Measurements from ENCODE around the gene DUSP28. TPM values are rescaled to one million over a fixed set of nuclear protein-coding genes. Genes with fewer than 3 reads are reported as not detected.

The DUSP28 gene
- total and polyA plus RNA-seq, 2 experiments from 2014 or later, result 2.7 to 4.3 TPM

DNA sequence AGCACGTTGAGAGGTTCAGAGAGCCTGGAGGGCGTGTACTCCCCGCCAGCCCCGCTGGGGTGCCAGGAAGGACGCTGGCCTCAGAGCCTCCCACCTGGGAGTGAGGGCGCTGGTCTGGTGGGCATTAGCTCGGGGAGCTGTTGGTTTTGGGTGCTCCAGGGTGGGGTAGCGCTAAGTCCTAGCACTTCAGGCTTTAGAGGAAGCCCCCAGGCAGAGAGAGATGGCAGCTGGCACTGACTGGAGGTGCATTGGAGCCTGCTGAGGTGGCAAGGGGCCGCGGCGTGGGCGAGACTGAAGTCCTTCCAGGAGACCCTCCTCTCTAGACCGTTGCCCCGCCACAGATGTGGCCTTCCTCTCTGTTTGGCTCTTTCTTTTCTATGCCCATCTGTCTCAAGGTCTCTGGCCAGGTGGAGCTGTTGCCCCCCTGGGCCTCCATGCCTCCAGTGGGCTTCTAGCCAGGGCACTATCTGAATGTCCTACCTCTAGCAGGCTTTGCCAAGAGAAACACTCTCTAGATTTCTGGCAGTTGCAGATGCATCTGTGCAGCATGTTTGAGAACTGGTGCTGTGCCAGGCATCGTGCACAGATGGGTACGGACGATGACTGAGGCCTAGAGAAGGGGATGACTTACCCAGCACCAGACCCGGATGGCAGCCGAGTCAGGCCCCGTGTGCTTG lies 33.0 kb downstream of the DUSP28 start:
- Mint-ChIP-seq H3K36me3 (ENCODE audit: low read depth) (peaks cover 3% of the 10 kb centered on the region; the same call in 2 of the 3 replicates), H3K27ac (no peak overlapping the region), H3K4me3 (no peak overlapping the region), H3K27me3 (ENCODE audit: insufficient read depth, low read depth, poor library complexity) (peaks cover 3% of the 10 kb centered on the region), H3K4me1 (peaks cover 11% of the 10 kb centered on the region), H3K9me3 (no peaks in the 10 kb centered on the region)
- peaks cover 9% of the 10 kb centered on the region for H4K20me1 ChIP-seq (replicated peaks; ENCODE audit: insufficient read depth)
- TF ChIP-seq STAT1 (IDR thresholded peaks at IDR 0.05; ENCODE audit: unreplicated experiment) (no peak), CREB1 (CRISPR knock-in tag; IDR thresholded peaks at IDR 0.05; ENCODE audit: low read depth) (no peak), NANOG (IDR thresholded peaks at IDR 0.05; ENCODE audit: borderline replicate concordance) (no peak), ZNF114 (CRISPR knock-in tag; IDR thresholded peaks at IDR 0.05) (no peak), ZNF331 (CRISPR knock-in tag; IDR thresholded peaks at IDR 0.05; ENCODE audit: low read depth) (no peak), POLR2AphosphoS5 (IDR thresholded peaks at IDR 0.05; ENCODE audit: low read depth) (no peak), EZH2 (IDR thresholded peaks at IDR 0.05; ENCODE audit: low read depth, unreplicated experiment) (no peak), JUNB (IDR thresholded peaks at IDR 0.05; ENCODE audit: unreplicated experiment) (no peak), EZH2phosphoT487 (IDR thresholded peaks at IDR 0.05; ENCODE audit: unreplicated experiment) (no peak)
- TF ChIP-seq, protein P1, sequence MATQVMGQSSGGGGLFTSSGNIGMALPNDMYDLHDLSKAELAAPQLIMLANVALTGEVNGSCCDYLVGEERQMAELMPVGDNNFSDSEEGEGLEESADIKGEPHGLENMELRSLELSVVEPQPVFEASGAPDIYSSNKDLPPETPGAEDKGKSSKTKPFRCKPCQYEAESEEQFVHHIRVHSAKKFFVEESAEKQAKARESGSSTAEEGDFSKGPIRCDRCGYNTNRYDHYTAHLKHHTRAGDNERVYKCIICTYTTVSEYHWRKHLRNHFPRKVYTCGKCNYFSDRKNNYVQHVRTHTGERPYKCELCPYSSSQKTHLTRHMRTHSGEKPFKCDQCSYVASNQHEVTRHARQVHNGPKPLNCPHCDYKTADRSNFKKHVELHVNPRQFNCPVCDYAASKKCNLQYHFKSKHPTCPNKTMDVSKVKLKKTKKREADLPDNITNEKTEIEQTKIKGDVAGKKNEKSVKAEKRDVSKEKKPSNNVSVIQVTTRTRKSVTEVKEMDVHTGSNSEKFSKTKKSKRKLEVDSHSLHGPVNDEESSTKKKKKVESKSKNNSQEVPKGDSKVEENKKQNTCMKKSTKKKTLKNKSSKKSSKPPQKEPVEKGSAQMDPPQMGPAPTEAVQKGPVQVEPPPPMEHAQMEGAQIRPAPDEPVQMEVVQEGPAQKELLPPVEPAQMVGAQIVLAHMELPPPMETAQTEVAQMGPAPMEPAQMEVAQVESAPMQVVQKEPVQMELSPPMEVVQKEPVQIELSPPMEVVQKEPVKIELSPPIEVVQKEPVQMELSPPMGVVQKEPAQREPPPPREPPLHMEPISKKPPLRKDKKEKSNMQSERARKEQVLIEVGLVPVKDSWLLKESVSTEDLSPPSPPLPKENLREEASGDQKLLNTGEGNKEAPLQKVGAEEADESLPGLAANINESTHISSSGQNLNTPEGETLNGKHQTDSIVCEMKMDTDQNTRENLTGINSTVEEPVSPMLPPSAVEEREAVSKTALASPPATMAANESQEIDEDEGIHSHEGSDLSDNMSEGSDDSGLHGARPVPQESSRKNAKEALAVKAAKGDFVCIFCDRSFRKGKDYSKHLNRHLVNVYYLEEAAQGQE (IDR thresholded peaks at IDR 0.05; ENCODE audit: unreplicated experiment), result no peak
- TF ChIP-seq, protein P2, sequence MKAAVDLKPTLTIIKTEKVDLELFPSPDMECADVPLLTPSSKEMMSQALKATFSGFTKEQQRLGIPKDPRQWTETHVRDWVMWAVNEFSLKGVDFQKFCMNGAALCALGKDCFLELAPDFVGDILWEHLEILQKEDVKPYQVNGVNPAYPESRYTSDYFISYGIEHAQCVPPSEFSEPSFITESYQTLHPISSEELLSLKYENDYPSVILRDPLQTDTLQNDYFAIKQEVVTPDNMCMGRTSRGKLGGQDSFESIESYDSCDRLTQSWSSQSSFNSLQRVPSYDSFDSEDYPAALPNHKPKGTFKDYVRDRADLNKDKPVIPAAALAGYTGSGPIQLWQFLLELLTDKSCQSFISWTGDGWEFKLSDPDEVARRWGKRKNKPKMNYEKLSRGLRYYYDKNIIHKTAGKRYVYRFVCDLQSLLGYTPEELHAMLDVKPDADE (IDR thresholded peaks at IDR 0.05), result no peak
- TF ChIP-seq, protein P3, sequence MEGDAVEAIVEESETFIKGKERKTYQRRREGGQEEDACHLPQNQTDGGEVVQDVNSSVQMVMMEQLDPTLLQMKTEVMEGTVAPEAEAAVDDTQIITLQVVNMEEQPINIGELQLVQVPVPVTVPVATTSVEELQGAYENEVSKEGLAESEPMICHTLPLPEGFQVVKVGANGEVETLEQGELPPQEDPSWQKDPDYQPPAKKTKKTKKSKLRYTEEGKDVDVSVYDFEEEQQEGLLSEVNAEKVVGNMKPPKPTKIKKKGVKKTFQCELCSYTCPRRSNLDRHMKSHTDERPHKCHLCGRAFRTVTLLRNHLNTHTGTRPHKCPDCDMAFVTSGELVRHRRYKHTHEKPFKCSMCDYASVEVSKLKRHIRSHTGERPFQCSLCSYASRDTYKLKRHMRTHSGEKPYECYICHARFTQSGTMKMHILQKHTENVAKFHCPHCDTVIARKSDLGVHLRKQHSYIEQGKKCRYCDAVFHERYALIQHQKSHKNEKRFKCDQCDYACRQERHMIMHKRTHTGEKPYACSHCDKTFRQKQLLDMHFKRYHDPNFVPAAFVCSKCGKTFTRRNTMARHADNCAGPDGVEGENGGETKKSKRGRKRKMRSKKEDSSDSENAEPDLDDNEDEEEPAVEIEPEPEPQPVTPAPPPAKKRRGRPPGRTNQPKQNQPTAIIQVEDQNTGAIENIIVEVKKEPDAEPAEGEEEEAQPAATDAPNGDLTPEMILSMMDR (conservative IDR thresholded peaks at IDR 0.05; ENCODE audit: low read depth in 2 of 2), result no peak
- TF ChIP-seq, protein P4, sequence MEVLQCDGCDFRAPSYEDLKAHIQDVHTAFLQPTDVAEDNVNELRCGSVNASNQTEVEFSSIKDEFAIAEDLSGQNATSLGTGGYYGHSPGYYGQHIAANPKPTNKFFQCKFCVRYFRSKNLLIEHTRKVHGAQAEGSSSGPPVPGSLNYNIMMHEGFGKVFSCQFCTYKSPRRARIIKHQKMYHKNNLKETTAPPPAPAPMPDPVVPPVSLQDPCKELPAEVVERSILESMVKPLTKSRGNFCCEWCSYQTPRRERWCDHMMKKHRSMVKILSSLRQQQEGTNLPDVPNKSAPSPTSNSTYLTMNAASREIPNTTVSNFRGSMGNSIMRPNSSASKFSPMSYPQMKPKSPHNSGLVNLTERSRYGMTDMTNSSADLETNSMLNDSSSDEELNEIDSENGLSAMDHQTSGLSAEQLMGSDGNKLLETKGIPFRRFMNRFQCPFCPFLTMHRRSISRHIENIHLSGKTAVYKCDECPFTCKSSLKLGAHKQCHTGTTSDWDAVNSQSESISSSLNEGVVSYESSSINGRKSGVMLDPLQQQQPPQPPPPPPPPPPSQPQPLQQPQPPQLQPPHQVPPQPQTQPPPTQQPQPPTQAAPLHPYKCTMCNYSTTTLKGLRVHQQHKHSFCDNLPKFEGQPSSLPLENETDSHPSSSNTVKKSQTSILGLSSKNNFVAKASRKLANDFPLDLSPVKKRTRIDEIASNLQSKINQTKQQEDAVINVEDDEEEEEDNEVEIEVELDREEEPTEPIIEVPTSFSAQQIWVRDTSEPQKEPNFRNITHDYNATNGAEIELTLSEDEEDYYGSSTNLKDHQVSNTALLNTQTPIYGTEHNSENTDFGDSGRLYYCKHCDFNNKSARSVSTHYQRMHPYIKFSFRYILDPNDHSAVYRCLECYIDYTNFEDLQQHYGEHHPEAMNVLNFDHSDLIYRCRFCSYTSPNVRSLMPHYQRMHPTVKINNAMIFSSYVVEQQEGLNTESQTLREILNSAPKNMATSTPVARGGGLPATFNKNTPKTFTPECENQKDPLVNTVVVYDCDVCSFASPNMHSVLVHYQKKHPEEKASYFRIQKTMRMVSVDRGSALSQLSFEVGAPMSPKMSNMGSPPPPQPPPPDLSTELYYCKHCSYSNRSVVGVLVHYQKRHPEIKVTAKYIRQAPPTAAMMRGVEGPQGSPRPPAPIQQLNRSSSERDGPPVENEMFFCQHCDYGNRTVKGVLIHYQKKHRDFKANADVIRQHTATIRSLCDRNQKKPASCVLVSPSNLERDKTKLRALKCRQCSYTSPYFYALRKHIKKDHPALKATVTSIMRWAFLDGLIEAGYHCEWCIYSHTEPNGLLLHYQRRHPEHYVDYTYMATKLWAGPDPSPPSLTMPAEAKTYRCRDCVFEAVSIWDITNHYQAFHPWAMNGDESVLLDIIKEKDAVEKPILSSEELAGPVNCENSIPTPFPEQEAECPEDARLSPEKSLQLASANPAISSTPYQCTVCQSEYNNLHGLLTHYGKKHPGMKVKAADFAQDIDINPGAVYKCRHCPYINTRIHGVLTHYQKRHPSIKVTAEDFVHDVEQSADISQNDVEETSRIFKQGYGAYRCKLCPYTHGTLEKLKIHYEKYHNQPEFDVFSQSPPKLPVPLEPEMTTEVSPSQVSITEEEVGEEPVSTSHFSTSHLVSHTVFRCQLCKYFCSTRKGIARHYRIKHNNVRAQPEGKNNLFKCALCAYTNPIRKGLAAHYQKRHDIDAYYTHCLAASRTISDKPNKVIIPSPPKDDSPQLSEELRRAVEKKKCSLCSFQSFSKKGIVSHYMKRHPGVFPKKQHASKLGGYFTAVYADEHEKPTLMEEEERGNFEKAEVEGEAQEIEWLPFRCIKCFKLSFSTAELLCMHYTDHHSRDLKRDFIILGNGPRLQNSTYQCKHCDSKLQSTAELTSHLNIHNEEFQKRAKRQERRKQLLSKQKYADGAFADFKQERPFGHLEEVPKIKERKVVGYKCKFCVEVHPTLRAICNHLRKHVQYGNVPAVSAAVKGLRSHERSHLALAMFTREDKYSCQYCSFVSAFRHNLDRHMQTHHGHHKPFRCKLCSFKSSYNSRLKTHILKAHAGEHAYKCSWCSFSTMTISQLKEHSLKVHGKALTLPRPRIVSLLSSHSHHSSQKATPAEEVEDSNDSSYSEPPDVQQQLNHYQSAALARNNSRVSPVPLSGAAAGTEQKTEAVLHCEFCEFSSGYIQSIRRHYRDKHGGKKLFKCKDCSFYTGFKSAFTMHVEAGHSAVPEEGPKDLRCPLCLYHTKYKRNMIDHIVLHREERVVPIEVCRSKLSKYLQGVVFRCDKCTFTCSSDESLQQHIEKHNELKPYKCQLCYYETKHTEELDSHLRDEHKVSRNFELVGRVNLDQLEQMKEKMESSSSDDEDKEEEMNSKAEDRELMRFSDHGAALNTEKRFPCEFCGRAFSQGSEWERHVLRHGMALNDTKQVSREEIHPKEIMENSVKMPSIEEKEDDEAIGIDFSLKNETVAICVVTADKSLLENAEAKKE (CRISPR knock-in tag; IDR thresholded peaks at IDR 0.05), result no peak
- no peak overlapping the region for H2AFZ ChIP-seq
- H3K27me3 ChIP-seq (ENCODE audit: insufficient read depth), result no peaks in the 10 kb centered on the region
- no peaks in the 10 kb centered on the region for H3K36me3 ChIP-seq (ENCODE audit: insufficient read depth)
- no peaks in the 10 kb centered on the region for H3K9me2 ChIP-seq (ENCODE audit: insufficient read depth)
- DNase-seq (ENCODE audit: low spot score) (no peak), ATAC-seq (no peak)
- peaks cover under 1% of the 10 kb centered on the region; the same call in 1 of the 2 replicates for H3K4me1 ChIP-seq (ENCODE audit: insufficient read depth)
- H3K79me2 ChIP-seq (replicated peaks; ENCODE audit: insufficient read depth), result peaks cover 40% of the 10 kb centered on the region
- no peaks in the 10 kb centered on the region for H3F3A ChIP-seq (replicated peaks; ENCODE audit: low read depth)
- no peak overlapping the region for H3K27ac ChIP-seq (ENCODE audit: low read depth)
- H3K4me2 ChIP-seq, result no peak overlapping the region
- H3K4me3 ChIP-seq, result no peak overlapping the region

All from GM23338 (cell line).